Measurements from ENCODE around the gene CMKLR1. TPM values are rescaled to one million over a fixed set of nuclear protein-coding genes. Genes with fewer than 3 reads are reported as not detected.

The CMKLR1 gene
- total RNA-seq, 1 donor from 2014 or later = not detected

GRCh38 chr12:108313606-108314351, 25.3 kb downstream of the CMKLR1 start:
- DNase-seq (ENCODE audit: low spot score, unreplicated experiment) = no peak
- TF ChIP-seq CTCF (IDR thresholded peaks at IDR 0.05; ENCODE audit: unreplicated experiment) = no peak
- no peak overlapping the region for H3K4me3 Mint-ChIP-seq (ENCODE audit: low read depth)
- H3K36me3 Mint-ChIP-seq (ENCODE audit: insufficient read depth) = no peaks in the 10 kb centered on the region
- peaks cover 7% of the 10 kb centered on the region for H3K4me1 Mint-ChIP-seq (ENCODE audit: low read depth)
- H3K27ac Mint-ChIP-seq = no peak overlapping the region
- H3K9me3 Mint-ChIP-seq (ENCODE audit: low read depth) = no peaks in the 10 kb centered on the region
- peaks cover 6% of the 10 kb centered on the region for H3K27me3 Mint-ChIP-seq

DNA sequence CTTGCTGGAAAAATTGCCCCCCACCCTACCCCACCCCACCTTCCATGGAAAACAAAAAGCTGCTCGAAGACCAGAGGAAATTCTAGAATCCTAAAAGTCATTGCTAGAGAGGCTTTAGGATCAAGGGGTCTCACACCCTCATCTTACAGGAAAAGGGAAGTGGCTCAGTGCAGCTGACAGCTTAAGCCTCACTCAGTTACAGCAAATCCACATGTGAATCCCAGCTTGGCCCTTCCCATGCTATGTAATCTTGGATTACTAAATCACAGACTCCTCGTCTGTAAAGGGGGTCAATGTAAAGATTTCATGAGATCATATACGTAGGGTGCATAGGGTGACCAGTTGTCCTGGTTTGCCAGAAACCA, 25.9 kb downstream of the CMKLR1 start:
- Mint-ChIP-seq H3K4me1 (ENCODE audit: low read depth) (peaks cover 7% of the 10 kb centered on the region), H3K36me3 (ENCODE audit: insufficient read depth) (no peaks in the 10 kb centered on the region), H3K27ac (no peak overlapping the region), H3K4me3 (ENCODE audit: low read depth) (no peak overlapping the region), H3K27me3 (peaks cover 6% of the 10 kb centered on the region), H3K9me3 (ENCODE audit: low read depth) (no peaks in the 10 kb centered on the region)
- TF ChIP-seq CTCF (IDR thresholded peaks at IDR 0.05; ENCODE audit: unreplicated experiment) = no peak
- no peak for DNase-seq (ENCODE audit: low spot score, unreplicated experiment)

GRCh38 chr12:108312693-108313189, 26.4 kb downstream of the CMKLR1 start:
- no peak overlapping the region for H3K4me3 Mint-ChIP-seq (ENCODE audit: low read depth)
- no peak for DNase-seq (ENCODE audit: low spot score, unreplicated experiment)
- H3K4me1 Mint-ChIP-seq (ENCODE audit: low read depth) = peaks cover 7% of the 10 kb centered on the region
- TF ChIP-seq CTCF (IDR thresholded peaks at IDR 0.05; ENCODE audit: unreplicated experiment) = no peak
- H3K27me3 Mint-ChIP-seq = peaks cover 6% of the 10 kb centered on the region
- no peaks in the 10 kb centered on the region for H3K9me3 Mint-ChIP-seq (ENCODE audit: low read depth)
- H3K36me3 Mint-ChIP-seq (ENCODE audit: insufficient read depth) = no peaks in the 10 kb centered on the region
- no peak overlapping the region for H3K27ac Mint-ChIP-seq

DNA sequence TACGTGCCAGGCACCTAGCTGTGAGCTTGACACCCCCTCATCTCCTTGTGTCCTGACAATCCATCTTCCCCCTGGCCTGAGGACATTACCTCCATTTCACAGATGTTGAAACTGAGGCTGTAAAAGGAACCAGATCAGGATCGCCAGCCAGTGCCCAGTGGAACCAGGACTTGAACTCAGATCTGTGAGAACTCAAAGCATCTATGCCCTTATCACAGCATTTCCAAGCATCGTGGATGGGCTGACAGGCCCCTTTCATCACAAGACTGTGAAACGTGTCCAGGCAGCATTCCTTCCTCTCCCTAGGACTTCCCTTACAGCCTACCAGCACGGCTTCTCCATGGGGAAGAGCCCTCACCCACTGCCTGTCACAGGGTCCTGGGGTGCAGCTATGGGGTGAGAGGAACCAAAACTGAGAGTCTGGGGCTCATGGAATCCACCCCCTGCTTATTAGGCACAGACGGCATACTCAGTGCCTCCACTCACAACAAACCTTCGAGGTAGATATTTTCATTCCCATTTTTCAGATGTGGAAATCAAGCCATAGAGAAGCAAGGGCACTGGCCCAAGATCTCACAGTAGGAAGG, 26.9 kb downstream of the CMKLR1 start:
- H3K27ac Mint-ChIP-seq = no peak overlapping the region
- no peak for TF ChIP-seq CTCF (IDR thresholded peaks at IDR 0.05; ENCODE audit: unreplicated experiment)
- no peaks in the 10 kb centered on the region for H3K36me3 Mint-ChIP-seq (ENCODE audit: insufficient read depth)
- H3K27me3 Mint-ChIP-seq = peaks cover 6% of the 10 kb centered on the region
- H3K4me3 Mint-ChIP-seq (ENCODE audit: low read depth) = no peak overlapping the region
- peaks cover 7% of the 10 kb centered on the region for H3K4me1 Mint-ChIP-seq (ENCODE audit: low read depth)
- H3K9me3 Mint-ChIP-seq (ENCODE audit: low read depth) = no peaks in the 10 kb centered on the region
- DNase-seq (ENCODE audit: low spot score, unreplicated experiment) = no peak

GRCh38 chr12:108311605-108312004, 27.5 kb downstream of the CMKLR1 start:
- Mint-ChIP-seq H3K27ac (no peak overlapping the region), H3K36me3 (ENCODE audit: insufficient read depth) (no peaks in the 10 kb centered on the region), H3K27me3 (peaks cover 7% of the 10 kb centered on the region), H3K4me1 (ENCODE audit: low read depth) (peaks cover 7% of the 10 kb centered on the region), H3K9me3 (ENCODE audit: low read depth) (no peaks in the 10 kb centered on the region), H3K4me3 (ENCODE audit: low read depth) (no peak overlapping the region)
- no peak for DNase-seq (ENCODE audit: low spot score, unreplicated experiment)
- TF ChIP-seq CTCF (IDR thresholded peaks at IDR 0.05; ENCODE audit: unreplicated experiment) = no peak

Measured in progenitor cell of endocrine pancreas (in vitro differentiated cells).